IPS DF 19.7 (cell line): ENCODE results near the gene ASMTL.
"Not testable (repeated sequence)": the region's sequence is repeated elsewhere in the genome, so short reads cannot be mapped to it uniquely, and the experiment has no call there.

ENCODE experiments used
- DNase-seq: peaks from one replicate; pipeline ENCODE4 v3.0.0-alpha.2; 2013; ENCODE audit warnings: low read depth, low spot score

ASMTL gene

DNA sequence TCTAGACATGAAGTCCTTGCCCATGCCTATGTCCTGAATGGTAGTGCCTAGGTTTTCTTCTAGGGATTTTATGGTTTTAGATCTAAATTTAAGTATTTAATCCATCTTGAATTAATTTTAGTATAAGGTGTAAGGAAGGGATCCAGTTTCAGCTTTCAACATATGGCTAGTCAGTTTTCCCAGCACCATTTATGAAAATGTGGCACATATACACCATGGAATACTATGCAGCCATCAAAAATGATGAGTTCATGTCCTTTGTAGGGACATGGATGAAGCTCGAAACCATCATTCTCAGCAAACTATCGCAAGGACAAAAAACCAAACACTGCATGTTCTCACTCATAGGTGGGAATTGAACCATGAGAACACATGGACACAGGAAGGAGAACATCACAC is 29.8 kb upstream of the ASMTL start:
- not testable (repeated sequence) for DNase-seq

- peak; percentile 65 for DNase-seq
These were observed 29.2 kb upstream of the ASMTL start for GRCh38 chrX:1481636-1482529.

GRCh38 chrX:1480082-1480785 is 27.5 kb upstream of the ASMTL start:
- no peak for DNase-seq

DNA sequence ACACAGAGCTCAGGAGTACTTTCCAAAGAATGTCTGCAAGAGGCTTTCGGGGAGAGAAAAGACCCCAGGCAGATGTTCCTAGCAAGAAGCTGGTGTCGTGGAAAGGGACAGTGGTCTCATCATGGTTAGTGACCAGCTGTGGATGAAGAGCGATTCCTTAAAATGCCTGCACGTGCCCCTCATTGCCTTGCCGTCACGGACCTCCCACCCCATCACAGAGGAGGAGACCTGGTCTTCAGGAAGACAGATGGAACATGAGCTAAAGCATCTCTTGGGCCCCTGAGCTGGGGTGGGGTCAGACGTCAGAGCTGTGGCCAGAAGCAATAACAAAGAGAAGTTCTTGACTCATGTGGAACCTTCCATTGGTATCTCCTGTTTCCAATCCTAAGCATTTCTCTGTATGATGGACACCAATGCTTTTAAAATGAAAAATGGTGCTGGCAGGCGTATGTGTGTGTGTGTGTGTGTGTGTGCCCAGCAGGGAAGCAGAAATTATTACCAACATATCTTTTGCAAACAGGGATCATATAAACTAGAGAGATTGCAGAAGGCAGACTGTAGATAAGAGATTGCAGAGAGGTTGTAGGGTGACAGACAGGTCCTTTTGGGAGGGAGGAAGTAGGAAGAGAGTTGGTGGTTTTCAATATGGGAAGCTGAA is 25.2 kb upstream of the ASMTL start:
- no peak for DNase-seq

DNA sequence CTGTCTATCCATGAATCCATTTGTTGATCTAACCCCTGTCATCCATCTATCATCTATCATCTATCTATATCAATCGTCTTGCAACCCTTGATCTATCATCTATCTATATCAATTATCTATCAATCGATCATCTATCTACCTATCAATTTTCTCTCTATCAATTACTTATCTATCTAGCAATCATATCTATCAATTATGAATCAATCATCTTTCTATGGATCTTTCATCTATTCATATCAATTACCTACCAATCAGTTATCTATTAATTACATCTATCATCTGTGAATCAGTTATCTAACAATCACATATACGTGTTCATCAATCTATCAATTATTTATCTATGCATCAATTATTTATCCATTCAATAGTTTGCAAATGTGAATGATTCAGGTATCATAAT is 24.5 kb upstream of the ASMTL start:
- DNase-seq = no peak

DNA sequence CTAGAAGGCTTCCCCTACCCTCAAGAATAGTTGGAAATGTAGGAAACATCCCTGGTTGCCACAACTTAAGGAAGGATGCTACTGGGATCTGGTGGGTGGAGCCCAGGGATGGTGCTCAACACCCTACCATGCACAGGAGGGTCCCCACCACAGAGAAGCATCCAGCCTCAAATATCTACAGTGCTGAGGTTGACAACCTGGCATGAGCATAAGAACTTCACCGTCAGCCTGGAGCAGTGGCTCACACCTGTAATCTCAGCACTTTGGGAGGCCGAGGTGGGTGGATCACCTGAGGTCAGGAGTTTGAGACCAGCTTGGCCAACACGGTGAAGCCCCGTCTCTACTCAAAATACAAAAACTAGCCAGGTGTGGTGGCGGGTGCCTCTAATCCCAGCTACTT is 24.0 kb upstream of the ASMTL start:
- DNase-seq = no peak

DNA sequence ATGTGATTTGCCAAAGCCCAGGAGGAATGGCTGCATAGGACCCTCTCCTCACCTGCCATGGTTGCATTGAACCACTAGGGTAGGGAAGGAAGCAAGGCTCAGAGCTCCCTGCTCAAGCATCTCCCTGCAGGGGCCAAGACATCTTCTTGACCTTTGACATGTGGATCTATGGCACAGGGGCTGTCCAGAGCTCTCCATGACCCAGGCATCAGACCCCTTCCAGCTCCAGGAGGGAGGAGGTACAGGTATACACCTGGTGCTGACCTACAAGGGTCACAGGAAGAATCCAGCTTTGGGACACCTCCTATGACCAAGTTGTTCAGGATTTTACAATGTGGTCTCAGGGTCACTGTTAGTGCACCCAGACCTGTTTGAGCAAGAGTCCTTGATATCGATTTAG is 23.2 kb upstream of the ASMTL start:
- DNase-seq = no peak

DNA sequence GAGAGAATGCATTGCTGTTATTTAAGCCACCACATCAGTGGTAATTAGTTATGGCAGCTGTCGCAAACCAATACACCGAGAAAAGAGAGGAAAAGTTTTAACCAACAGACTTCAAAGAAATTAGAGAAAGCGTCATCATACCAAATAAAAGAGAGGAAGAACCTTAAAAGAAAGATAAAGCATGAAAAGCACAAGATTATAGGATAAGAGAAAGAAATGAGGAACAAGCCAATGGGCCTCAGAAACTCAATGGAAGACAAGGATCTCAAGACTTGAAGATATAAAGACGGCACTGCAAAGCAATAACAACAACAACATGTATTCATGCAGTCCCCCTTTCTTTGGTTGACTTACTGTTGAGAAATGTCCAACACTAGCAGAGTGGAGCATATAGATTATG is 22.8 kb upstream of the ASMTL start:
- DNase-seq = no peak

DNA sequence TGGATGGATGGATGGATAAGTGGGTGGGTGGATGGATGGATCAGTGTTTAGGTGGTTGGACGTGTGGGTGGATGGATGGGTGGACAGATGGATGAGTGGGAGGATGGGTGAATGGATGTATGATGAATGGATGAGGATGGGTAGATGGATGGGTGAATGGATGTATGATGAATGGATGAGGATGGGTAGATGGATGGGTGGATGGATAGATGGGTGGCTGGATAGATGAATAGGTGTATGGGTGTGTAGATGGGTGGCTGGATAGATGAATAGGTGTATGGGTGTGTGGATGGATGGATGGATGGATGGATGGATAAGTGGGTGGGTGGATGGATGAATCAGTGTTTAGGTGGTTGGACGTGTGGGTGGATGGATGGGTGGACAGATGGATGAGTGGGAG is 21.9 kb upstream of the ASMTL start:
- DNase-seq = not testable (repeated sequence)

DNA sequence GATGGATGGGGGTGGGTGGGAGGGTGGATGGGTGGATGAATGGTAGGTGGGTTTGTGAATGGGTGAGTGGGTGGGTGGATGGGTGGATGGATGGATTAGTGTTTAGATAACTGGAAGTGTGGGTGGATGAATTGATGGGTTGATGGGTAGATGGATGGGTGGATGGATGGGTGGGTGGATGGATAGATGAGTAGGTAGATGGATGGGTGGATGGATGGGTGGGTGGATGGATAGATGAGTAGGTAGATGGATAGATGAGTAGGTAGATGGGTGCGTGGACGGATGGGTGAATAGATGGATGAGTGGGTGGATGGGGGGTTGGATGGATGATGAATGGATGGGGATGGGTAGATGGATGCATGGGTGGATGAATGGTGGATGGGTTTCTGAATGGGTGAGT is 20.3 kb upstream of the ASMTL start:
- no peak for DNase-seq

- no peak for DNase-seq
These were observed 15.6 kb upstream of the ASMTL start for GRCh38 chrX:1468250-1468772.

- no peak for DNase-seq
These were observed 14.4 kb upstream of the ASMTL start for GRCh38 chrX:1466971-1467561.

DNA sequence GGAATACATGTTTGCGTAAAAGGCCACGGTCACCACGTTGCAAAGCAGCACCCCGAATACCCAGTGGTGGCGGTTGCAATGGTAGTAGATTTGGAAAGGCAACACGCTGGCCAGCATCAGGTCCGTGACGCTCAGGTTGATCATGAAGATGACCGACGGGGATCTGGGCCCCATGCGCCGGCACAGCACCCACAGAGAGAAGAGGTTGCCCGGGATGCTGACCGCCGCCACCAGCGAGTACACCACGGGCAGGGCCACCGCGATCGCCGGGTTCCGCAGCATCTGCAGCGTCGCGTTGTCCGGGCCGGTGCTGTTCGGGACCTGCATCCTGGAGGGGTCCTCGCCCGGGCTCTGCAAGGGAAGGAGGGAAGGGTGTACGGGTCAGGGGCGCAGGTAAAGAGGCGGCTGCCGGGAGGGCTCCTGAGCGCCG is 13.5 kb upstream of the ASMTL start:
- no peak for DNase-seq

- DNase-seq = no peak
These were observed 12.8 kb upstream of the ASMTL start for GRCh38 chrX:1465286-1466231.

DNA sequence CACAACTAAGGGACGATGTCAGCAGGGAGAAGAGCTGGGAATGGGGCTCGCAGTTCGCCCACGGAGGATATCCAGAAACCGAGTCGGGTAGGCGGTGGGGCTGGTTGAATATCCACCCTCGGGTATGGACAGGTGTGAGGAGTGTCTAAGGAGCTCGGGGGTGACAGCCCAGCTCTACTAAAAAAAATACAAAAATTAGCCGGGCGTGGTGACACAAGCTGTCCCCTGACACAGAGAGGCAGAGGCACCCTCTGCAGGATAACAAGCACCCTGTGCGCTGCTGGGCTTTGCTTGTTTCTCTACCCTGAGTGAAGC is 12.2 kb upstream of the ASMTL start:
- no peak for DNase-seq

DNA sequence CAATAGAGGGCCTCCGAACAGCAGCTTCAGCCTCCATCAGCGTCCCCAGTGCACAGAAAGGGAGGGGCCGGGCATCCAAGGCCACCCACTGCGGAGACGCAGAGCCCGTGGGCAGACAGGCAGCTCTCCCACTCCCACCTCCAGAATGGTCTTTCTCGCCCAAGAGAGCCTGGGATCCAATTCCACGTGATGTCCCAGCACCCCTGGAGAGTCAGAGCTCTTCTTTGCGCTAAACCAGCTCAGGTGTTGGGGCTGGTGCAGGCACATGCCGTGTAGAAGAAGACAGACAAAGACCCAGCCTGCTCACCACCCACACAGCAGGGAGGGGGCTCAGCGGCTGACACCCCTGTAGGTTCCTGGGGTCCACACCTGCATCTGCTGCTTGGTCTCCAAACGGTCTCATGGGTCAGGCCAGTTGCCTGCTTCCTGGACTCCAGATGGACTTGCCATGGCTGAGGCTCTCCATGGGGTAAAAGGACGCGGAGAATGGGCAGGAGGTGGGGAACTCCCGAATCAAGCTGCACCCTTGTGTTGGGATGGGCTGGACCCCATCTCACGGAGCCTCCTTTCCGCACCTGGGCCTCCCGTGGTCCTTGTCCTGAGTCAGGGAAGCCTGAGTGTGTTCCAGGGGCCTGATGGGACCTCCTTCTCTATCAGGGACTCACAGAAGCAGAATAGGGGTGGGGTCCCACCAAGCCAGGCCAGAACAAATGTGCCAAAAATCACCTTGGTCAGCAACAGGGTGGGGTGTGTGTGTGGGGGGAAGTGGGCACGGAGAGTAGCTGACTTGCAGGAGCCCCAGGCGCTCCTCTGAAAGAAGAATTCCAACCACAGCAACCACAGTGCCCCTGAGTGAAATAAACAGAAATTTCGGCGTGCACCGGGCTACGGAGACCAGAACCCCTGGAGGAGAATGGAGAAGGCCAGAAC is 11.6 kb upstream of the ASMTL start:
- no peak for DNase-seq

GRCh38 chrX:1463581-1463980 is 10.9 kb upstream of the ASMTL start:
- no peak for DNase-seq

- no peak for DNase-seq
These were observed 10.0 kb upstream of the ASMTL start for GRCh38 chrX:1462596-1463251.

GRCh38 chrX:1462110-1462509 is 9.4 kb upstream of the ASMTL start:
- DNase-seq = no peak
